GM04503 (cell line): ENCODE measurements around the gene UBR2.
"Not testable (repeated sequence)": the region's sequence is repeated elsewhere in the genome, so short reads cannot be mapped to it uniquely, and the experiment has no call there.

Source experiments
- DNase-seq: peaks from one replicate; pipeline ENCODE4 v3.0.0-alpha.2; 2012; ENCODE audit warnings: low read depth

Gene UBR2

GRCh38 chr6:42692137-42692911, 128.5 kb downstream of the UBR2 start:
- peak; percentile 35 for DNase-seq

- DNase-seq, result no peak
Measured at GRCh38 chr6:42693725-42694323, 130.0 kb downstream of the UBR2 start.

DNA sequence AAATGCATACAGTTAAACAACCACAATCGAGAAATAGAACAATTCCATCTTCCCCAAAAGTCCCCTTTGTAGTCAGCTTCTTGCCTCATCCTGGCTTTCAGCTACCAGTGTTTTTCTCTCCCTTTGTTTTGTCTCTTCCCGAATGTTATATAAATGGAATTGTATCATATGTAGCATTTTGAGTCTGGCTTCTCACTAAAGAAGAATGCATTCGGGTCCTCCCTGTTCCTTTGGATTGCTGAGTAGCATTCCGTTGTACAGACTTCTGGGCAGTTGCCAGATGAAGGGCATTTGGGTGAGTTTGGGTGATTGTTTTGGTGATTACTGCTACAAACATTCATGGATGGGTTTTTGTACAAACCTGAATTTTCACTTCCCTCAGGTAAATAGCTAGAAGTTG, 130.8 kb downstream of the UBR2 start:
- DNase-seq, result peak; percentile 87

GRCh38 chr6:42696526-42697267, 132.9 kb downstream of the UBR2 start:
- DNase-seq, result peak; percentile 67

DNA sequence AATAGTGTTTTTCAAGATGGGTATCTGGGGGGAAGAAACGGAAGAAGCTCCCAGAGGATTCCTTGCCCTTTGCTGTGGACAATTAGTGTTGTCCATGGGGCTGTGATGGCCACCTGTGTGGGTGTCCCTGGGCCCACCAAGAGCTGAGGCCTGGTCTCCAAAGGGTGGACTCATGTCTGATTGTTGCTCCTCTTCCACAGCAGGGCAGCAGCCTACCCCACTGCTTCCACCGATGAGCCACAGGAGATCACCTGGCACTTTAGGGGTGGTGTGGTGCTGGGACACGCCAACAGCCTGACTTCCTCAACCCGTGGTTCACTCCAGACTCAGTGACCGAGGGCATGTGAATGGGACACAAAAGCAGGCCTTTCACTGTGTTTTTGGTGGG, 133.4 kb downstream of the UBR2 start:
- no peak for DNase-seq

DNA sequence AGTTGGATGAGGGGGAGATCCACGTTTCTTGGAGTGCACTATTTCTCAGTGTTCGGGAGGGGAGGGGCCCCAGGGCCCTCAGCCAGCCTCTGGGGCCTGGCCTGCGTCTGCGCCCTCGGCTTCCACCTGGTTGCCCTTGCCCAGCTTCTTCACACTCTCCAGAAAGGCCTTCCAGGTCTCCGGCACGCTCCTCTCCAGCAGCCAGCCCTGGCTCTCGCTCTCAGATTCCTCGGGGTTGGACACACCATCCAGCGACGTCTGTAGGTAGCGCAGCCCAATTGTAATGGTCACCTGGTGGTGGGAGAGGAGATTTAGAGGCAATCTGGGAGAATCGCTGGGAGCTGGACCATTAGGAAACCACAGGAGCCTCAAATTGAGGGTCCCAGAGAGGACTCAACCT, 134.4 kb downstream of the UBR2 start:
- DNase-seq, result no peak

- DNase-seq, result no peak
Measured at GRCh38 chr6:42702200-42702599, 138.4 kb downstream of the UBR2 start.

GRCh38 chr6:42702786-42703185, 139.0 kb downstream of the UBR2 start:
- DNase-seq, result not testable (repeated sequence)

DNA sequence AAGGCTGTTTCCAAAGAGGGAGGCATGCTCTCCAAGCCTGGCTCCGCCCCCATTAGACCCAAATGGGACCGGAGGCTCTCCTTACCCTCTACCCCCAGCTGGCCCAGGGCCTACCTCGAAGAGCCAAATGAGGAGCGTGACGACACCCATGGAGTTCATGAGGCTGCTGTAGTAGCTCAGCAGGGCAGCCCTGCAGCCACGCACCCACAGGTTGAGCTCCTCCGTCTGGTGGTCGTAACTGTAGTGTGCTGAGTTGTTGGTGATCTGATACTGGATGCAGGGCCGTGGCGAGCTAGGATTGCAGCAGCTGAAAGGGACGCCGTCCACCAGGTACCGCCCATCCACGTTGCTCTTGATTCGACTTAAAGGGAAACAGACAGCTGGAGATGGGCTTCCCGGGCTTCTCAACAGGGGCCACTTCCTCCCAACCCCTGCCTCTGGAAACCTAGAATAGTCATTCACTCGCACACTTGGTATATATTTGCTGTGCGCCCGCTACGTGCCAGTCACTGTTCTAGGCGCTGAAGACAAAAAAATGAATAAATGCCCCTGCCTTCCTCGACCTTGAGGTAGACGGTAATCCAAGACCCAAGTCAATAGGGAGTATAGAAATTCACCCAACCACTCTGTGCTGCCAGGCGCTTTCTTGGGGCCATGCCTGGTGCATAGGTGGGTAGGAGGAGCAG, 140.6 kb downstream of the UBR2 start:
- DNase-seq, result no peak

GRCh38 chr6:42704937-42705374, 141.1 kb downstream of the UBR2 start:
- DNase-seq, result no peak

DNA sequence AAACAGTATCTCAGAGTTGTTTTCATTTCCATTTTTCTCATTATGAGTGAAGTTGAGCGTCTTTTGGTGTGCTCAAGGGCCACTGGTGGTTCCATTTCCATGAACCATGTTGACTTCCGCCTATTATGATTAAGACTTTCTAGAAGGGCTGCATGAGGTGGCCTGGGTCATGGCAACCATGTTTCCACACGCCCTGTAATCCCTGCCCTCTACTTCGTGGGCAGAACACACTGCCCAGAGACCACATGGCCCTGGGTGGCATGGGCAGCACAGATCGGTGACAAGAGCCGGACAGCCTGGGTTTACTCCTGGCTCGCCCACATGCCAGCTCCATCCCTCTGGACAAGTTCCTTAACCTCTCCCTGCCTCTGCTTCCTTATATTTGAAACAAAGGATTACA, 143.8 kb downstream of the UBR2 start:
- no peak for DNase-seq

DNA sequence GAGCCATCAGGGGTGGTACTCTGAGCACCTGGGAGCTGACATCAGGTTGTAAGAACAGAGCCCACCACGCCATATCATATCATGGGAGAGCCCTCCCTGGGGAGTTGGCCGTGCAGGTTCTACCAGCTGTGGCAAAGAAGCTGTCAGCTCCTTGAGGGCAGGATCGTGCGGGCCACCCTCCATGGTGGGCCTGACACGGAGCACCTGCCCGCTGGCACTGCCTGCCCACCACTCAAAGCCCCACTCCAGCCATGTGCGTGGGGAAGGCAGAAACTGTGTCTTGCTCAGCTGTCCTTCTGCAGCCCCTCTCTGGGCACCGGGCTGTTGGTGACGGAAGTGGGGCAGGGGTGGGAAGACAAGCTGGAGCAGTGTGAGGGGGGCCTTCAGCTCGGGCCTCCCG, 144.3 kb downstream of the UBR2 start:
- DNase-seq, result no peak

DNA sequence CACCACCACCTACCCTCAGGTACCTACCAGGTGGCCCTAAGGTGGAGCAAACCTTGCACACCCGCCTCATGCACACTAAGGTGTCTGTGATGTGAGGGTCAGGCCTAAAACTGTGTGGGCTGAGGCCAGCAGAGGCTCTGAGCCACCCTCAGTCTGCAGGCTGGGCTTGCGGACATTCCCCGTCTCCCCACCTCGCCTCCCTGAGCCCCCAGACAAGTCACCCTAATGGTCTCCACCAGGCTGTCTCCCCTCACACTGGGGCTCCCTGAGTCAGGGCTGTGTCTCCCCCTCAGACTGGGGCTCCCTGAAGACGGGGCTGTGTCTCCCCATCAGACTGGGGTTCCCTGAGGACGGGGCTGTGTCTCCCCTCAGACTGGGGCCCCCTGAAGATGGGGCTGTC, 146.0 kb downstream of the UBR2 start:
- DNase-seq, result no peak

GRCh38 chr6:42710316-42710715, 146.5 kb downstream of the UBR2 start:
- DNase-seq, result no peak

- DNase-seq, result no peak
Measured at GRCh38 chr6:42711930-42712329, 148.1 kb downstream of the UBR2 start.

- DNase-seq, result no peak
Measured at GRCh38 chr6:42714098-42714761, 150.4 kb downstream of the UBR2 start.

DNA sequence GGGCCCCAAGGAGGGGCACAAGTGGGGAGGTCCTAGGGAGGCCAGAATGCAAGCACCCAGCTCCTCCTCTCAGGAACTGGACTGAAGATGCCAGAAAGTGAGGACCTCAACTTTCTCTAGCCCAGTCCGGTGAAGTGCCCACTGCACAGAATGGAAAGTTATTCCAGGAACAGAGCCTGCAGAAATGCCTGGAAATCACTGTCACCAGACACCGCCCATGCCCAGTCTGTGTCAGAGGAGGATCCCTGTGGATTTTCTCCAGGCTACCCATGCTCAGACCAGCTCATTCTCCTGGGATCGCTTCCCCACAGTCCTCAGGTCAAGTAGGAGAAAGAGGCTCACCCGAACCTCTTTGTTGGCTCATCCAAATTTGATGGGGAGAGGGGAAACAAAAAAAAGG, 152.0 kb downstream of the UBR2 start:
- no peak for DNase-seq

DNA sequence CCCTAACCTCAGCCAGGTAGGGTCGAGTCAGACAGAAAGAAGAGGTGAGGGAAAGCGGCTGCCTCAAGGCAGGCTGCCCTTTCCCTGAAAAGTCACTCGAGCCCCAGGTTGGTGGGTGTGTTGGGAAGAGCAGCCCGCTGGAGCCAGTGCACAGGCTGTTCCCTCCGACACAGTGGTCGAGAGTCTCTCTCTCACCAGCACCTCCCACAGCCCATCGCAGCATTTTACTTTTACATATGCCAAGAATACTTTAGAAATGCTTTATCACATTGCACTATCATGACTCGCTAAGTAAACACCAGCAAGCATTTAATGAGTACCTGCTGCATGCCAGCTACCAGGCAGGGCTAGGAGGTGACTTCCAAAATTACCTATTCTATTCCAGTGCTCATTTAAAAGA, 156.9 kb downstream of the UBR2 start:
- DNase-seq, result no peak

- no peak for DNase-seq
Measured at GRCh38 chr6:42722497-42722896, 158.7 kb downstream of the UBR2 start, which contains the start of gene PRPH2. Gene PRPH2 (minus strand): TSS chr6:42722597. CDS start chr6:42722334, 263 bp downstream.

DNA sequence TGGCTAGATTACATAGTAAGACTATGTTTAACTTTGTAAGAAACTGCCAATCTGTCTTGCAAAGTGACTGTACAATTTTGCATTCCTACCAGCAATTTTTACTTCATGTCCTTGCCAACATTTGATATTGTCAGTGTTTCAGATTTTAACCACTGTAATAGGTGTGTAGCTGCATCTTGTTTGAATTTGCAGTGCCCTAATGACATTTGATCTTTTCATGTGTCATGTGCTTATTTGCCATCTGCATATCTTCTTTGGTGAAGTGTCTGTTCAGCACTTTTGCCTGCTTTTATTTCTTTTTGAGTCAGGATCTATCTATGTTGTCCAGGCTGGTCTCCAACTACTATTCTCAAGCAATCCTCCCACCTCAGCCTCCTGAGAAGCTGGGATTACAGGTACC, 161.0 kb downstream of the UBR2 start:
- no peak for DNase-seq

DNA sequence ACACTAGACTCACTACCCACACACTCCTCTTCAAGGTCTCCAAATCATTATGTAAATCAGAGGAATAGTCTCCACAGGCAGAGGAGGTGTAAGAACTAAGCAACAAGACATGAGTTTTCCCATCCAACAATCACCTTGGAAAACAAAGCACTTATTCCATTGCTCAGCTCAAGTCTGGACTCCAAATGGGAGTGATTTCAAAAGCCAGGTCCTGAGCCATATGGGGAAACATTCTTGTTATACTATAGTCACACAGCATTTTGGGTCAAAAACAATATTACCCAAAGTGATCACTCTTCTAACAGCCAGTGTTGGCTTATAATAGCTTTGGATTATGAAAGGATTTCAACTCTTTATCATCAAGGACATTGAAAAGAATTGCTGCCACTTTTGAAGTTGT, 162.2 kb downstream of the UBR2 start:
- DNase-seq, result no peak
